HG02852 (cell line): ENCODE measurements around the gene HNRNPA3.
A peak's percentile ranks its signal among the peaks of the same experiment; 100 is the strongest.
"Not testable (repeated sequence)": the region's sequence is repeated elsewhere in the genome, so short reads cannot be mapped to it uniquely, and the experiment has no call there.

Experiments
- ATAC-seq: cut with Tn5 transposase; IDR thresholded peaks from one replicate; pipeline ENCODE4 v1.9.1; 2021; ENCODE audit warnings: mild to moderate bottlenecking, moderate library complexity; ENCODE audit not compliant: unreplicated experiment

Gene HNRNPA3

DNA sequence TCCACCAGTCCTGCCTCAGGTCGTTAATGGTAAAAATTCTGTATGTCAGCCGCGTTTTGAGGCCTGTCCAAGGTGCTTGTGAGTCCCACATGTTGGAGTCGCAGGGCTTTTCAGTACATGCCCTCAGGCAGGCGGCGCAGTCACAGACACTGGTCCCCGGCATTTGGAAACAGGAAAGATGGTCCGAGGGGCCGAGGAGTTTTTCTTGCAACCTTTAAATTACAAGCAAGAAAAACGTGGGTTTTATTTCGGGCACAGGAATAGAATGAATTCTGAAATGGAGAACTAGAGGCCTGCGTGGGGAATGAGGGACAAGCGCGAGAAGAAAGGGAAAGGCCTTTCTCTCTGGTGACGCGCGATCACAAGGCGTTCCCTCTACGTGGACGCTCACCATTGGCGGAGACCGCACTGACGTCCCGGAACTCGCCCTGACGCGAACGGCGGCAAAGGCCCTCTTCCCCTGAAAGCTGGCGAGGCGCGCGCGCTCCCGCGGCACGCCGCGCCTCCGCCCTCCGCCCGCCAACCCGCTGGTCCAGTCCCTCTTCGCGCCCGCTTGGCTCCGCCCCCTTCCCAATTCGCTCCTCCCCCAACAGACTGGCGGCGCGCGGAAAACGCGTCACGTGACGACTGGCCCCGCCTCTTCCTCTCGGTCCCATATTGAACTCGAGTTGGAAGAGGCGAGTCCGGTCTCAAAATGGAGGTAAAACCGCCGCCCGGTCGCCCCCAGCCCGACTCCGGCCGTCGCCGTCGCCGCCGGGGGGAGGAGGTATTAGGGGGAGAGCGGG lies at the start of gene HNRNPA3:
Gene HNRNPA3 (plus strand): TSS at position 689 of the 785 bp plus-strand sequence. CDS start 6 bp downstream, at position 695.
- ATAC-seq = peak; percentile 85

GRCh38 chr2:177164131-177164530 lies 48.5 kb upstream of the HNRNPA3 start:
- no peak for ATAC-seq

GRCh38 chr2:177164584-177165052 lies 48.0 kb upstream of the HNRNPA3 start:
- peak; percentile 63 for ATAC-seq

- ATAC-seq = no peak
Observed at GRCh38 chr2:177165061-177165583, 47.5 kb upstream of the HNRNPA3 start.

DNA sequence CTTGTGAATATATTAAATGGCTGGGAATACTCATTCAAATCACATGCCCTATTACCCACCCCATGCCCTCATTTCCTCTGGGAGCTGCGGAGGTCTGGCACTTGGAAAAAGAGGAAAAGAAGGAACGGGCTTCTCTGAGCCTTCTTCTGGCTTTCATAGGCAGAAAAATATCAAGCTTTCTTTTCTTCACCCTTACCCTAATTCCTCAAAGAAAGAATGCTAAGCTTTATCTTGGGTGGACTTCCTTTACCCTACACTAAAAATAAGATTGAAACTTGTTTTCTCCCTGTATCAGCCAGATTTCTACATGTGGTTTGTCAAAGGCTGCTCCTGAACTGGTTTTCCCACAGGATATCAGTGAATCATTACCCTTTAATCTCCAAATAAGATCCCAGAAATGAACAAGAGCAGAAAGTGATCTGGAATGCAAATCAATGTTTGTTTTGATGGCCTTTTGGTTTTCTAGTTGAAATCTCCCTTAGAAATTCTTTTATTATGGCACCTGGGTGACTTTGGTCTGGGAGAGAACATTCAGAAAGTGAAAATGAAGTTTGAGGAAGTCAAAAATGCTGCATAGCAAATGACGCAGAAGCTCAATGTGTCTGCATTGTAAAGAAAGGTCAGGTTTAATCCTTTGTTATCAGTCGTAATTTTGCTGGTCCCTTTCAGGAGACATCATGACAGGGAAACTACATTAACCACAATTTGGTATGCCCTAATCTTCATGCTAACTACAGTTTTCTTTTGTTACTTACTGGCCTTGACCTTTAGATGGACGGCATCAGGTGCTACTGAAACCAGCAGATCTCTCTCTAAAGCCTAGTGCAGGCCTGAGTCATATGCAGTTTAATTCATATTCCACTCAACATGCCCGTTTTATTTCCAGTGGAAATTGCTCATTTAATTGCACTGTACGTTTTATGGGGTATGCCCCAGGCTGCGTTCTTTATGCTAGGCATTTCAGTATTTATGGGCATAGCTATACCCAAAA lies 46.6 kb upstream of the HNRNPA3 start:
- peak; percentile 58 for ATAC-seq

DNA sequence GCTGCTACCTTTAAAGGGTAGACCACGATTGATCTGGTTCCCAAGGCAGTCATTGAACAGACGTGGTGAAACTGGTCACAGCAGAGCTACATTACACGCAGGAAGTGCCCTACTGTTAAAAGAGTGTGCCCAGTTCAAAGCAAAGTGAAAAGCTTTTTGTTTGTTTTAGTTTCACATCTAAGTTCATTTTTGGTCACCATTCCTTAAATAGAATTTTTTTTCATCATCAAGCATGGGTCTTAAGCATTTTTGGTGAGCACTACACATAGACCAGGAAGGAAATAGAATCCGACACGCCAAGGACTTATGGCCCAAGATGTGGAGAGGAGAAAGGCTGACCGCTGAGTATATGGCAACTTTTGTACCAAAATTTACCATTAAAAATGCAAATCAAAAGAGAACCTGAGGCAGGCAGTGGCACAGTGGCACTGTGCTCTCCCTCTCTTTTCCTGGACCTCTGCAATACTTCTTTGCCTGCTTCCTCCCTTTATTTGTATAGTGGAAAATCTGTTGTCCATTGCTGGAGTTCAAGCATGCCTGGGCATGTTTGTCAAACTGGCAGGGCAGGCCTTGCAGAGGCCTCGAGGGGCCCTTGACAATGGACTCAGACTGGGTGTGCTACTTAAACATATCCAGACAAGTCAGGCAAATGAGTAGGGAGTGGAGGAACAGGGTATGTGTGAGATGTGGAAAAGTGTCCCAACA lies 42.6 kb upstream of the HNRNPA3 start:
- peak; percentile 69 for ATAC-seq

- ATAC-seq = no peak
Observed at GRCh38 chr2:177171418-177171865, 41.2 kb upstream of the HNRNPA3 start.

DNA sequence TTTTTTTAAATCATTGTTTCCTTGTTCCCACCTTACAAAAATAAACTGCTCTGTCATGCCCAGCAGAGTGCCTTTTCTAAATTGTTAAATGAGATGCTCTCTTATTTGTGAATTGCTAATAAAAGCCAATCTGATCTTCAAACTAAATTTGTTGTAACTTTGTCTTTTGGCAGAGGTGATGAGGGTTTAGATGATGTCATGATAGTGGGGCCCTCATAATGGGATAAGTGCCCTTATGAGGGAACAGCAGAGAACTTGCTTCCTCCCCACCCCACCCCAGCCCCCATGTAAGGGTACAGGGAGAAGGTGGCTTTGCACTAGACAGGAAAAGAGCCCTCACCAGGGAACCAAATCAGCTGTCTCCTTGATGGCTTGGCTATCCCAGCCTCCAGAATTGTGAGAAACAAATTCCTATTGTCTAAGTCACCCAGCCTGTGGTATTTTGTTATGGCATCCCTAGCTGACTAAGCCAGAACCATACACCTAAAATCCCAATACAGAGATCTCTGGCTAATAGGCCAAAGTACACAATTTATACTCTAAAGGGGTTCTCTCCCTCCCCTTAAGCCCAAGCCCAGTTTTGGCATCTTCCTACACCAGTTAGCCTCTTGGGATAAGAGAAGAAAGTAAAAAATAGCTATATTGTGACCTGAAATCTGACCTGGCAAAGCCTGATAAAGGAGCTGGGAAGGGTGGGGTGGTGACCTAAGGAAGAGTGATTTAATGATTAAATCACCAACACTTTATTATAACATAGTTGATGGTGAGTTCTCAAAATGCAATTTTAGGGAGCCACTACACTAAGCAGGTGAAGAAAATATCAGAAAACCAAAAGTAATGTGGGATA lies 40.3 kb upstream of the HNRNPA3 start:
- no peak for ATAC-seq

DNA sequence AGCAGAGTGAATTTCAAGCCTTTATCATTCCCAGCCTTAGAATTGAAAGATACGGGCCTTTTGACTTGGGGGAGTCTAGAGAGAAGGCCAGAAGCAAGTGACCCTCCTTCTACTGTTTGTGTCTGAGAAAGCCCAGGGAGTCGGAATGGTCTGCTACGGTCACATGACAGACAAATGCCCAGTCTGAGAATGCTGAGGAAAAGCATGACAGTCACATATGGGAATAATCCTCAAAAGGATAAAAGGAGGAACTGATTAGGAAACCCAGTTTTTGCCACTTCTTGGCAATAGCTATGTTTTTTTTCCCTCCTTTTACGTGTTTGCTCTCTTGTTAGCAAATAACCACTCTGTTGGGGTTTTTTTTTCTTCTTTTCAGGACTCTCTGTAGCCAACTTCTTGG lies 38.1 kb upstream of the HNRNPA3 start:
- no peak for ATAC-seq

GRCh38 chr2:177175917-177176668 lies 36.5 kb upstream of the HNRNPA3 start:
- ATAC-seq = no peak

DNA sequence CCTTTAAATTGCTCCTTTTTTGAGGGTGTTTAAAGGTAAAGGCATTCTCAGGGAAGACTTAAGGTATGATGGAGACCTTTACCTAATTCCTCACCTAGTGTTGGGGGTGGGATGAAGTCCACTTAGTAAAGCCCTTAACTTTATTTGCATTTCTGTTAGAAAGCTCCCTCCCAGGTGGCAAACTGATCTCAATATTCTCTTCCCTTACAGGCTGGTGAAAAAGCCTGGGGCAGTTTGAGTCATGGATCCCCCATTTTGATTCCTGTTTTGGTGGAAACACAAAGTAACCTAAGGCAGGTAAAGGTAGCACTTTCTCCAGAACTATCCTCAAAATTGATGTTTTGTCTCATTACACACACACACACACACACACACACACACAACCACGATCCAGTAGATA lies 33.8 kb upstream of the HNRNPA3 start:
- ATAC-seq = no peak

- no peak for ATAC-seq
Observed at GRCh38 chr2:177179227-177179626, 33.4 kb upstream of the HNRNPA3 start.

DNA sequence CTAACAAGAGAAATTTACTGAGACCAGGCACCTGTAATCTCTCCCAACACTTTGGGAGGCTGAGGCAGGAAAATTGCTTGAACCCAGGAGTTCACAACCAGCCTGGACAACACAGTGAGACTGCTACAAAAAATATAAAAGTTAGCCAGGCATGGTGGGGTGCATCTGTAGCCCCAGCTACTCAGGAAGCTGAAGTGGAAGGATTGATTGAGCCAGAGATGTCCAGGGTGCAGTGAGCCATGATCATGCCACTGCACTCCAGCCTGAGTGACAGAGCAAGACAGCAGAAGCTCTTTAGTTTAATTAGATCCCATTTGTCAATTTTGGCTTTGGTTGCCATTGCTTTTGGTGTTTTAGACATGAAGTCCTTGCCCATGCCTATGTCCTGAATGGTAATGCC lies 32.9 kb upstream of the HNRNPA3 start:
- not testable (repeated sequence) for ATAC-seq

GRCh38 chr2:177180269-177181000 lies 32.2 kb upstream of the HNRNPA3 start:
- no peak for ATAC-seq

GRCh38 chr2:177183860-177184259 lies 28.7 kb upstream of the HNRNPA3 start:
- no peak for ATAC-seq

DNA sequence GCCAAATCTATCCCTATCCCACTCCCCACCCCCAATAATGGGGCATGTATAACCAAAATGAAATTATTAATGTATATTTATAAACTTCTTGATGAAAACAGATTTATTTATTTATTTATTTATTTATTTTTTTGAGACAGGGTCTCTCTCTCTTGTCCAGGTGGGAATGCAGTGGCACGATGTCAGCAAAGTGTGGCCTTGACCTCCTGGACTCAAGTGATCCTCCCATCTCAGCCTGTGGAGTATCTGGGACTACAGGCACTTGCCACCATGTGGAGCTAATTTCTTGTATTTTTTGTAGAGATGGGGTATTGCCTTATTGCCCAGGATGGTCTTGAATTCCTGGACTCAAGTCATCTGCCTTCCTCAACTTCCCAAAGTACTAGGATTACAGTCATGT lies 28.0 kb upstream of the HNRNPA3 start:
- no peak for ATAC-seq

DNA sequence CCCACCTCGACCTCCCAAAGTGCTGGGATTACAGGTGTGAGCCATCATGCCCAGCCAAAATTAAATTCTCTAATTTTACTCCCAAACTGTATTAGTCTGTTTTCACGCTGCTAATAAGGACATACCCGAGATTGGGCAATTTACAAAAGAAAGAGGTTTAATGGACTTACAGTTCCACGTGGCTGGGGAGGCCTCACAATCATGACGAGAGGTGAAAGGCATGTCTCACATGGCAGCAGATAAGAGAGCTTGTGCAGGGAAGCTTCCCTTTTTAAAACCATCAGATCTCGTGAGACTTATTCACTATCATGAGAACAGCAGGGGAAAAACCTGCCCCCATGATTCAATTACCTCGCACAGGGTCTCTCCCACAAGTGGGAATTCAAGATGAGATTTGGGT lies 26.6 kb upstream of the HNRNPA3 start:
- ATAC-seq = not testable (repeated sequence)

- ATAC-seq = no peak
Observed at GRCh38 chr2:177187631-177188312, 24.8 kb upstream of the HNRNPA3 start.
